Colonic mucosa (tissue), 4 donors: ENCODE results near the gene PPBP. TPM values are rescaled to one million over a fixed set of nuclear protein-coding genes. Genes with fewer than 3 reads are reported as not detected.

ENCODE experiments used
- DNase-seq: peaks from one replicate; pipeline ENCODE4 v3.0.0-alpha.2; 2020
- H3K27ac ChIP-seq: fragments of 200-600 bp; one replicate; pipeline ENCODE4 v1.8.0; 2021
- H3K27me3 ChIP-seq: fragments of 200-600 bp; one replicate; pipeline ENCODE4 v1.8.0; 2021
- H3K36me3 ChIP-seq: fragments of 200-600 bp; one replicate; pipeline ENCODE4 v1.8.0; 2021
- H3K4me1 ChIP-seq: fragments of 200-600 bp; one replicate; pipeline ENCODE4 v1.8.0; 2021; ENCODE audit warnings: mild to moderate bottlenecking
- H3K4me3 ChIP-seq: fragments of 200-600 bp; one replicate; pipeline ENCODE4 v1.8.0; 2021
- H3K9ac ChIP-seq, 2 donors: one replicate each; pipeline ENCODE4 v1.7.0; 2013; ENCODE audit warnings: control low read depth in 2 of 2, low read depth in 2 of 2, low read length in 2 of 2
- H3K9me3 ChIP-seq: fragments of 200-600 bp; one replicate; pipeline ENCODE4 v1.8.0; 2021
- CTCF ChIP-seq: fragments of 200-600 bp; IDR thresholded peaks from one replicate; pipeline ENCODE4 v1.8.0; 2022; ENCODE audit warnings: antibody characterized with exemption, mild to moderate bottlenecking
- intact Hi-C: fragments of 100-400 bp; cut with DNase I; formaldehyde crosslinking; loops from one replicate; pipeline ENCODE4 v1.14.1; 2022
- total RNA-seq, 2 donors: library from RNA; stranded (reverse); fragmentation: NEBNext Ultra II Directional in 1 of 2; extraction: Animal tissue kit (Norgen Biotek cat#: 25700) in 1 of 2; gene quantifications; one replicate each; pipeline ENCODE4 v1.2.1, GENCODE V29; 2021
- donor health status: healthy.
- donor health status: DM: no; HTN: no; CAD: no.
- donor health status: DM: no; HTN: no; CAD: no.

The PPBP gene
- total RNA-seq, 2 donors from 2014 or later, result not detected

- intact Hi-C loops, result no loop called here
- no peaks in the 10 kb centered on the region for H3K27me3 ChIP-seq
- no peak overlapping the region for H3K27ac ChIP-seq
- H3K4me1 ChIP-seq, result no peaks in the 10 kb centered on the region
- no peaks in the 10 kb centered on the region for H3K36me3 ChIP-seq
- TF ChIP-seq CTCF, result no peak
- no peak overlapping the region for H3K4me3 ChIP-seq
- H3K9me3 ChIP-seq, result no peaks in the 10 kb centered on the region
- H3K9ac ChIP-seq, result no peak overlapping the region
- no peak for DNase-seq
Measured at GRCh38 chr4:74016068-74016467, 28.1 kb upstream of the PPBP start.

GRCh38 chr4:74015126-74015780 lies 27.3 kb upstream of the PPBP start:
- Histone ChIP-seq H3K27me3 (no peaks in the 10 kb centered on the region), H3K9ac (no peak overlapping the region), H3K9me3 (no peaks in the 10 kb centered on the region), H3K36me3 (no peaks in the 10 kb centered on the region), H3K27ac (no peak overlapping the region), H3K4me3 (no peak overlapping the region), H3K4me1 (no peaks in the 10 kb centered on the region)
- no peak for DNase-seq
- no peak for TF ChIP-seq CTCF
- intact Hi-C loops, result no loop called here

GRCh38 chr4:74014332-74014731 lies 26.3 kb upstream of the PPBP start:
- no peak for DNase-seq
- H3K9me3 ChIP-seq, result no peaks in the 10 kb centered on the region
- H3K27ac ChIP-seq, result no peak overlapping the region
- intact Hi-C loops, result no loop called here
- H3K4me3 ChIP-seq, result no peak overlapping the region
- no peak overlapping the region for H3K9ac ChIP-seq
- TF ChIP-seq CTCF, result no peak
- no peaks in the 10 kb centered on the region for H3K27me3 ChIP-seq
- no peaks in the 10 kb centered on the region for H3K4me1 ChIP-seq
- no peaks in the 10 kb centered on the region for H3K36me3 ChIP-seq

- DNase-seq, result no peak
- intact Hi-C loops, result no loop called here
- H3K36me3 ChIP-seq, result no peaks in the 10 kb centered on the region
- no peaks in the 10 kb centered on the region for H3K9me3 ChIP-seq
- no peak overlapping the region for H3K4me3 ChIP-seq
- no peaks in the 10 kb centered on the region for H3K4me1 ChIP-seq
- no peak for TF ChIP-seq CTCF
- H3K9ac ChIP-seq, result no peak overlapping the region
- no peak overlapping the region for H3K27ac ChIP-seq
- H3K27me3 ChIP-seq, result no peaks in the 10 kb centered on the region
Measured at GRCh38 chr4:74013264-74013663, 25.3 kb upstream of the PPBP start.

GRCh38 chr4:74012130-74012529 lies 24.1 kb upstream of the PPBP start:
- Histone ChIP-seq H3K27ac (no peak overlapping the region), H3K36me3 (no peaks in the 10 kb centered on the region), H3K4me3 (no peak overlapping the region), H3K9ac (no peak overlapping the region), H3K27me3 (no peaks in the 10 kb centered on the region), H3K4me1 (no peaks in the 10 kb centered on the region), H3K9me3 (no peaks in the 10 kb centered on the region)
- TF ChIP-seq CTCF, result no peak
- intact Hi-C loops, result no loop called here
- no peak for DNase-seq
